Measurements from ENCODE around the gene FRRS1.

DNA sequence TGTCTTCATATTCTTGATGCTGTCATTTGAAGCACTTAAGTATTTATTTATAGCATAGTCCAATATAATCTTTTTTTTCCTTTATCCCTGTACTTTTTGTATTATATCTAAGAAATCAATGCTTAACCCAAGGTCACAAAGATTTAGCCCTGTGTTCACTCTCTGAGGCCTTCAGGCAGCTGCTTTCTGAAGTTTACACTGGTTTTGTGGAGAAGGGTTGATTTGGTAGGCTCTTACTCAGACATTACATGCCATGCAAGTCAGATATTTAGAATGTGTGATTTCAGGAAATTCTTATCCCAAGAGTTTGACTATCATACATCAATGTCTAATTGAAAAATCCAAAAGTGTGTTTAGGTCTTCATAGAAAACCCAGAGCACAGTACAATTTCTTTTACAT lies 64.2 kb downstream of the FRRS1 start:
- no peak for TF ChIP-seq TAF1 (IDR thresholded peaks at IDR 0.05; ENCODE audit: low read depth)
- no peak for TF ChIP-seq RAD21 (conservative IDR thresholded peaks at IDR 0.05)
- TF ChIP-seq, protein P1, sequence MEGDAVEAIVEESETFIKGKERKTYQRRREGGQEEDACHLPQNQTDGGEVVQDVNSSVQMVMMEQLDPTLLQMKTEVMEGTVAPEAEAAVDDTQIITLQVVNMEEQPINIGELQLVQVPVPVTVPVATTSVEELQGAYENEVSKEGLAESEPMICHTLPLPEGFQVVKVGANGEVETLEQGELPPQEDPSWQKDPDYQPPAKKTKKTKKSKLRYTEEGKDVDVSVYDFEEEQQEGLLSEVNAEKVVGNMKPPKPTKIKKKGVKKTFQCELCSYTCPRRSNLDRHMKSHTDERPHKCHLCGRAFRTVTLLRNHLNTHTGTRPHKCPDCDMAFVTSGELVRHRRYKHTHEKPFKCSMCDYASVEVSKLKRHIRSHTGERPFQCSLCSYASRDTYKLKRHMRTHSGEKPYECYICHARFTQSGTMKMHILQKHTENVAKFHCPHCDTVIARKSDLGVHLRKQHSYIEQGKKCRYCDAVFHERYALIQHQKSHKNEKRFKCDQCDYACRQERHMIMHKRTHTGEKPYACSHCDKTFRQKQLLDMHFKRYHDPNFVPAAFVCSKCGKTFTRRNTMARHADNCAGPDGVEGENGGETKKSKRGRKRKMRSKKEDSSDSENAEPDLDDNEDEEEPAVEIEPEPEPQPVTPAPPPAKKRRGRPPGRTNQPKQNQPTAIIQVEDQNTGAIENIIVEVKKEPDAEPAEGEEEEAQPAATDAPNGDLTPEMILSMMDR (IDR thresholded peaks at IDR 0.05; ENCODE audit: poor library complexity, severe bottlenecking), result no peak
- TF ChIP-seq EZH2 (IDR thresholded peaks at IDR 0.05; ENCODE audit: borderline replicate concordance, insufficient read depth, low read length, poor library complexity, severe bottlenecking), result no peak

Measured in neural cell (in vitro differentiated cells).